HepG2 (cell line): ENCODE results near the gene CABP2. TPM values are rescaled to one million over a fixed set of nuclear protein-coding genes. Genes with fewer than 3 reads are reported as not detected.

Experiments
- ATAC-seq: fragments of 200-7000 bp; cut with Tn5 transposase; 3 replicates; pipeline ENCODE4 v1.9.1; 2020; ENCODE audit warnings: mild to moderate bottlenecking, moderate library complexity
- BruUV-seq: library from RNA; stranded (reverse); fragments of 400-500 nt; replicated peaks from 2 replicates; lab custom pipeline; 2021; lab: Mats Ljungman, UMichigan
- CTCF ChIA-PET: fragments of 300-600 bp; formaldehyde crosslinking; extraction: SDS; loops from one replicate; lab custom pipeline; 2021; ENCODE audit warnings: low total read pairs, inconsistent platforms, low intra/inter-chr PET ratio; lab: Yijun Ruan, JAX
- POLR2A ChIA-PET: fragments of 350-600 bp; sonication (Branson Sonifier 250); formaldehyde crosslinking; loops from one replicate; lab custom pipeline; 2020; ENCODE audit warnings: antibody characterized with exemption, inconsistent platforms; lab: Yijun Ruan, JAX
- DNase-seq: peaks from one replicate; pipeline ENCODE4 v3.0.0-alpha.2; 2015; ENCODE audit warnings: low spot score
- FAIRE-seq: peaks from 3 replicates; lab custom pipeline; 2011; peaks lifted over from hg19 to GRCh38; lab: Jason Lieb, UNC
- H2AFZ ChIP-seq: one replicate; pipeline ENCODE4 v1.6.1; 2011; ENCODE audit warnings: low read length, inconsistent platforms
- H3K27ac ChIP-seq: fragments of 300-600 bp; 3 replicates; pipeline ENCODE4 v1.8.0; 2011; ENCODE audit warnings: mixed run types, mild to moderate bottlenecking, mixed read lengths, low read length, inconsistent platforms; ENCODE audit not compliant: insufficient read depth; ENCODE audit errors: extremely low read length
- H3K27me3 ChIP-seq, 2 experiments: fragments of 200-600 bp in 1 of 2; 2 replicates in 1 of 2; 3 replicates in 1 of 2; pipeline versions ENCODE4 v1.6.0 to v1.8.0; 2011; ENCODE audit warnings: low read length in 2 of 2, mild to moderate bottlenecking in 2 of 2, moderate library complexity in 2 of 2, inconsistent platforms in 1 of 2; ENCODE audit not compliant: insufficient read depth in 2 of 2, control insufficient read depth in 1 of 2
- H3K36me3 ChIP-seq, 2 experiments: fragments of 200-600 bp in 1 of 2; replicated peaks in 1 of 2; 2 replicates in 1 of 2; 3 replicates in 1 of 2; pipeline versions ENCODE4 v1.5.1 to v1.8.0; 2011; ENCODE audit warnings: low read length in 2 of 2, inconsistent platforms in 1 of 2; ENCODE audit not compliant: insufficient read depth in 2 of 2, control insufficient read depth in 1 of 2
- H3K4me1 ChIP-seq: 2 replicates; pipeline ENCODE4 v1.5.1; 2012; ENCODE audit warnings: low read length, inconsistent platforms; ENCODE audit not compliant: insufficient read depth
- H3K4me2 ChIP-seq: 2 replicates; pipeline ENCODE4 v1.6.0; 2011; ENCODE audit warnings: low read depth, low read length, inconsistent platforms
- H3K4me3 ChIP-seq, 3 experiments: fragments of 200-600 bp in 1 of 3; sonication (generic), shearing (Covaris generic) in 1 of 3; replicated peaks in 1 of 3; 2 replicates each; pipeline ENCODE4 v1.5.1; 2011 to 2016; ENCODE audit warnings: low read length in 3 of 3, inconsistent platforms in 2 of 3, low read depth in 2 of 3, mild to moderate bottlenecking in 2 of 3, control low read depth in 1 of 3, mixed read lengths in 1 of 3; ENCODE audit not compliant: insufficient read depth in 1 of 3
- H3K79me2 ChIP-seq: one replicate; pipeline ENCODE4 v1.6.1; 2011; ENCODE audit warnings: low read length, inconsistent platforms; ENCODE audit not compliant: insufficient read depth
- H3K9ac ChIP-seq: 2 replicates; pipeline ENCODE4 v1.6.0; 2011; ENCODE audit warnings: mild to moderate bottlenecking, low read depth, low read length, inconsistent platforms; ENCODE audit not compliant: insufficient read depth
- H3K9me3 ChIP-seq: 2 replicates; pipeline ENCODE4 v1.5.1; 2012; ENCODE audit warnings: mild to moderate bottlenecking, low read length
- H4K20me1 ChIP-seq: 2 replicates; pipeline ENCODE4 v1.6.0; 2011; ENCODE audit warnings: inconsistent platforms, mild to moderate bottlenecking, low read length, moderate library complexity; ENCODE audit not compliant: insufficient read depth
- ARNT ChIP-seq: fragments of 450-650 bp; IDR thresholded peaks from 2 replicates; pipeline ENCODE4 v1.6.1; 2017
- ETS1 ChIP-seq: sonication (generic); formaldehyde crosslinking; IDR thresholded peaks from 2 replicates; pipeline ENCODE4 v1.4.0; 2020; ENCODE audit warnings: missing genetic modification reagents
- PTBP1 ChIP-seq: fragments of 200-400 bp; formaldehyde crosslinking; IDR thresholded peaks from 2 replicates; pipeline ENCODE4 v1.6.1; 2018; ENCODE audit warnings: low read length, low read depth; ENCODE audit not compliant: poor library complexity, severe bottlenecking
- SIN3B ChIP-seq: fragments of 150-350 bp; IDR thresholded peaks from 2 replicates; pipeline ENCODE4 v1.6.1; 2014; ENCODE audit warnings: low read length
- ZMYM4 ChIP-seq: sonication (generic); formaldehyde crosslinking; IDR thresholded peaks from 2 replicates; pipeline ENCODE4 v1.8.1; 2023; ENCODE audit warnings: mild to moderate bottlenecking, missing genetic modification reagents
- ZNF20 ChIP-seq: sonication (generic); formaldehyde crosslinking; IDR thresholded peaks from 2 replicates; pipeline ENCODE4 v1.4.0; 2020; ENCODE audit warnings: mild to moderate bottlenecking, moderate library complexity, missing genetic modification reagents
- ZNF446 ChIP-seq: sonication (generic); formaldehyde crosslinking; IDR thresholded peaks from 2 replicates; pipeline ENCODE4 v1.5.0; 2020; ENCODE audit warnings: mild to moderate bottlenecking, missing genetic modification reagents
- ZNF629 ChIP-seq: sonication (generic); formaldehyde crosslinking; conservative IDR thresholded peaks from 2 replicates; pipeline ENCODE4 v1.5.0; 2020; ENCODE audit warnings: missing genetic modification reagents
- WGBS: methylation state at CpG from one replicate; pipeline ENCODE4 v1.1.6; 2017; ENCODE audit warnings: low lambda C conversion rate; 5-methylcytosine and 5-hydroxymethylcytosine counted together
- in situ Hi-C: cut with HindIII; loops from 2 replicates; pipeline ENCODE4 v1.10.0; 2017; ENCODE audit warnings: low pct_unique_long_range_greater_than_20kb; ENCODE audit not compliant: extremely low pct_ligation_motif_present
- intact Hi-C: fragments of 100-400 bp; cut with micrococcal nuclease; formaldehyde crosslinking; loops from one replicate; pipeline ENCODE4 v1.10.0; 2022; ENCODE audit not compliant: unreplicated experiment
- polyA plus RNA-seq, 8 experiments: library from polyadenylated mRNA; depleted of rRNA in 3 of 8; stranded (reverse) in 7 of 8; unstranded in 1 of 8; fragments of >200 nt; fragmentation: Illumina TruSeq in 4 of 8; extraction: Trizol in 4 of 8; gene quantifications; 2 replicates each; pipeline versions ENCODE4 v1.2.1 to v1.2.3, GENCODE V29; 2011 to 2016; ENCODE audit warnings: low read depth in 4 of 8, missing spikeins in 1 of 8, mixed read lengths in 1 of 8; ENCODE audit not compliant: insufficient read depth in 1 of 8
- total RNA-seq, 5 experiments: library from RNA; depleted of rRNA; stranded (reverse); fragments of >200 nt; fragmentation: Illumina TruSeq; extraction: Trizol; gene quantifications; 2 replicates each; pipeline ENCODE4 v1.2.3, GENCODE V29; 2016; ENCODE audit warnings: low read depth in 1 of 5
- TF ChIP-seq, protein P1 (sequence below): sonication (generic); formaldehyde crosslinking; IDR thresholded peaks from 2 replicates; pipeline ENCODE4 v1.4.0; 2020; ENCODE audit warnings: missing genetic modification reagents, borderline replicate concordance
- TF ChIP-seq, protein P2 (sequence below): sonication (generic); formaldehyde crosslinking; IDR thresholded peaks from 2 replicates; pipeline ENCODE4 v1.8.1; 2023; ENCODE audit warnings: mild to moderate bottlenecking, missing genetic modification reagents

CABP2 gene
- total and polyA plus RNA-seq, 2 of the 13 experiments (the other 11 are each of a cell fraction or from before 2014, with no cell fraction given), result not detected

- WGBS, result 60% methylated on average over 5 of the region's 9 CpGs
- no peaks in the 10 kb centered on the region for H3K9me3 ChIP-seq
- H3K4me3 ChIP-seq, result no peak overlapping the region
- intact Hi-C loops (loop anchor here (10.0 kb wide), 1 partner anchor 560 kb away; no protein-coding TSS in a partner anchor), in situ Hi-C loops (no loop called here)
- ChIA-PET CTCF (no interaction called here), POLR2A (no interaction called here)
- H3K27ac ChIP-seq, result no peak overlapping the region
- TF ChIP-seq, protein P1, sequence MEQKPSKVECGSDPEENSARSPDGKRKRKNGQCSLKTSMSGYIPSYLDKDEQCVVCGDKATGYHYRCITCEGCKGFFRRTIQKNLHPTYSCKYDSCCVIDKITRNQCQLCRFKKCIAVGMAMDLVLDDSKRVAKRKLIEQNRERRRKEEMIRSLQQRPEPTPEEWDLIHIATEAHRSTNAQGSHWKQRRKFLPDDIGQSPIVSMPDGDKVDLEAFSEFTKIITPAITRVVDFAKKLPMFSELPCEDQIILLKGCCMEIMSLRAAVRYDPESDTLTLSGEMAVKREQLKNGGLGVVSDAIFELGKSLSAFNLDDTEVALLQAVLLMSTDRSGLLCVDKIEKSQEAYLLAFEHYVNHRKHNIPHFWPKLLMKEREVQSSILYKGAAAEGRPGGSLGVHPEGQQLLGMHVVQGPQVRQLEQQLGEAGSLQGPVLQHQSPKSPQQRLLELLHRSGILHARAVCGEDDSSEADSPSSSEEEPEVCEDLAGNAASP (CRISPR knock-in tag), result no peak
- TF ChIP-seq ZMYM4 (no peak), ARNT (no peak), PTBP1 (no peak), ZNF20 (CRISPR knock-in tag) (no peak), ETS1 (no peak), SIN3B (no peak), ZNF446 (CRISPR knock-in tag) (no peak), ZNF629 (CRISPR knock-in tag) (no peak)
- TF ChIP-seq, protein P2, sequence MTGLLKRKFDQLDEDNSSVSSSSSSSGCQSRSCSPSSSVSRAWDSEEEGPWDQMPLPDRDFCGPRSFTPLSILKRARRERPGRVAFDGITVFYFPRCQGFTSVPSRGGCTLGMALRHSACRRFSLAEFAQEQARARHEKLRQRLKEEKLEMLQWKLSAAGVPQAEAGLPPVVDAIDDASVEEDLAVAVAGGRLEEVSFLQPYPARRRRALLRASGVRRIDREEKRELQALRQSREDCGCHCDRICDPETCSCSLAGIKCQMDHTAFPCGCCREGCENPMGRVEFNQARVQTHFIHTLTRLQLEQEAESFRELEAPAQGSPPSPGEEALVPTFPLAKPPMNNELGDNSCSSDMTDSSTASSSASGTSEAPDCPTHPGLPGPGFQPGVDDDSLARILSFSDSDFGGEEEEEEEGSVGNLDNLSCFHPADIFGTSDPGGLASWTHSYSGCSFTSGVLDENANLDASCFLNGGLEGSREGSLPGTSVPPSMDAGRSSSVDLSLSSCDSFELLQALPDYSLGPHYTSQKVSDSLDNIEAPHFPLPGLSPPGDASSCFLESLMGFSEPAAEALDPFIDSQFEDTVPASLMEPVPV (CRISPR knock-in tag), result no peak
- no peak for DNase-seq
- peaks cover 4 to 19% of the 10 kb centered on the region in 2 experiments; a peak in 4 of 5 replicates for H3K27me3 ChIP-seq
- H3K4me2 ChIP-seq, result no peak overlapping the region
- H3K79me2 ChIP-seq, result no peaks in the 10 kb centered on the region
- BruUV-seq, result no TSS peak
- H4K20me1 ChIP-seq, result no peaks in the 10 kb centered on the region
- H3K36me3 ChIP-seq, result no peaks in the 10 kb centered on the region
- ATAC-seq, result no peak
- no peak overlapping the region for H2AFZ ChIP-seq
- no peak for FAIRE-seq
- no peaks in the 10 kb centered on the region for H3K4me1 ChIP-seq
- H3K9ac ChIP-seq, result no peak overlapping the region
Measured at GRCh38 chr11:67524480-67524808, 1.2 kb upstream of the CABP2 start.
